ENCODE results near the gene CHD9NB. TPM values are rescaled to one million over a fixed set of nuclear protein-coding genes. Genes with fewer than 3 reads are reported as not detected.

The CHD9NB gene
- total RNA-seq, 4 donors from 2014 or later: 3.0 to 3.1 TPM; not detected in 2

- Histone ChIP-seq H3K4me3 (no peak overlapping the region), H3K36me3 (no peaks in the 10 kb centered on the region), H3K4me1 (no peaks in the 10 kb centered on the region), H3K27me3 (peaks cover 5% of the 10 kb centered on the region), H3K27ac (no peak overlapping the region), H3K9me3 (no peaks in the 10 kb centered on the region)
- no peak for TF ChIP-seq EP300 (IDR thresholded peaks at IDR 0.05; ENCODE audit: low read depth)
- TF ChIP-seq POLR2A (IDR thresholded peaks at IDR 0.05): no peak
- TF ChIP-seq POLR2AphosphoS5 (IDR thresholded peaks at IDR 0.05): no peak
- TF ChIP-seq, protein P1, sequence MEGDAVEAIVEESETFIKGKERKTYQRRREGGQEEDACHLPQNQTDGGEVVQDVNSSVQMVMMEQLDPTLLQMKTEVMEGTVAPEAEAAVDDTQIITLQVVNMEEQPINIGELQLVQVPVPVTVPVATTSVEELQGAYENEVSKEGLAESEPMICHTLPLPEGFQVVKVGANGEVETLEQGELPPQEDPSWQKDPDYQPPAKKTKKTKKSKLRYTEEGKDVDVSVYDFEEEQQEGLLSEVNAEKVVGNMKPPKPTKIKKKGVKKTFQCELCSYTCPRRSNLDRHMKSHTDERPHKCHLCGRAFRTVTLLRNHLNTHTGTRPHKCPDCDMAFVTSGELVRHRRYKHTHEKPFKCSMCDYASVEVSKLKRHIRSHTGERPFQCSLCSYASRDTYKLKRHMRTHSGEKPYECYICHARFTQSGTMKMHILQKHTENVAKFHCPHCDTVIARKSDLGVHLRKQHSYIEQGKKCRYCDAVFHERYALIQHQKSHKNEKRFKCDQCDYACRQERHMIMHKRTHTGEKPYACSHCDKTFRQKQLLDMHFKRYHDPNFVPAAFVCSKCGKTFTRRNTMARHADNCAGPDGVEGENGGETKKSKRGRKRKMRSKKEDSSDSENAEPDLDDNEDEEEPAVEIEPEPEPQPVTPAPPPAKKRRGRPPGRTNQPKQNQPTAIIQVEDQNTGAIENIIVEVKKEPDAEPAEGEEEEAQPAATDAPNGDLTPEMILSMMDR (IDR thresholded peaks at IDR 0.05): no peak
- DNase-seq: no peak
- in situ Hi-C loops (cut with MboI; ENCODE audit: low pct_ligation_motif_present in 1 of 4, low pct_unique_long_range_greater_than_20kb in 1 of 4, low sequenced_read_pairs in 3 of 4) (loop anchor here in 2 of 4 donors (25.0 kb wide), 2 partner anchors 820 to 945 kb away; no protein-coding TSS in a partner anchor), intact Hi-C loops (cut with DNase I; ENCODE audit: low total_unique reads) (no loop called here)
- 93 to 100% methylated on average over 1 of the region's 1 CpG for WGBS, 2 donors (ENCODE audit: low coverage in 1 of 2)
Measured at GRCh38 chr16:53007095-53007494, 45.6 kb downstream of the CHD9NB start.

- Histone ChIP-seq H3K4me3 (no peak overlapping the region), H3K9me3 (no peaks in the 10 kb centered on the region), H3K36me3 (no peaks in the 10 kb centered on the region), H3K27me3 (no peaks in the 10 kb centered on the region), H3K27ac (no peak overlapping the region), H3K4me1 (no peaks in the 10 kb centered on the region)
- TF ChIP-seq POLR2AphosphoS5 (IDR thresholded peaks at IDR 0.05) (no peak), EP300 (IDR thresholded peaks at IDR 0.05; ENCODE audit: low read depth) (no peak), POLR2A (IDR thresholded peaks at IDR 0.05) (no peak)
- TF ChIP-seq, protein P1 (IDR thresholded peaks at IDR 0.05): no peak
- DNase-seq: no peak
- intact Hi-C loops (cut with DNase I; ENCODE audit: low total_unique reads) (no loop called here), in situ Hi-C loops (cut with MboI; ENCODE audit: low pct_ligation_motif_present in 1 of 4, low pct_unique_long_range_greater_than_20kb in 1 of 4, low sequenced_read_pairs in 3 of 4) (no loop called here)
- WGBS, 2 donors (ENCODE audit: low coverage in 1 of 2): 90 to 100% methylated on average over 1 of the region's 1 CpG
Measured at GRCh38 chr16:52997922-52998321, 54.8 kb downstream of the CHD9NB start.

- H3K4me1 ChIP-seq: no peaks in the 10 kb centered on the region
- no peak for DNase-seq
- TF ChIP-seq POLR2A (IDR thresholded peaks at IDR 0.05): no peak
- no peak for TF ChIP-seq POLR2AphosphoS5 (IDR thresholded peaks at IDR 0.05)
- no peak for TF ChIP-seq EP300 (IDR thresholded peaks at IDR 0.05; ENCODE audit: low read depth)
- TF ChIP-seq, protein P1 (IDR thresholded peaks at IDR 0.05): no peak
- intact Hi-C loops (cut with DNase I; ENCODE audit: low total_unique reads): no loop called here
- H3K36me3 ChIP-seq: no peaks in the 10 kb centered on the region
- WGBS, 2 donors (ENCODE audit: low coverage in 1 of 2): 78 to 89% methylated on average over 3 to 5 of the region's 5 CpGs
- H3K27ac ChIP-seq: no peak overlapping the region
- H3K9me3 ChIP-seq: no peaks in the 10 kb centered on the region
- H3K27me3 ChIP-seq: no peaks in the 10 kb centered on the region
- in situ Hi-C loops (cut with MboI; ENCODE audit: low pct_ligation_motif_present in 1 of 4, low pct_unique_long_range_greater_than_20kb in 1 of 4, low sequenced_read_pairs in 3 of 4): no loop called here
- H3K4me3 ChIP-seq: no peak overlapping the region
Measured at GRCh38 chr16:52994942-52995341, 57.8 kb downstream of the CHD9NB start.

- no peak overlapping the region for H3K27ac ChIP-seq
- TF ChIP-seq EP300 (IDR thresholded peaks at IDR 0.05; ENCODE audit: low read depth) (no peak), POLR2AphosphoS5 (IDR thresholded peaks at IDR 0.05) (no peak), POLR2A (IDR thresholded peaks at IDR 0.05) (no peak)
- TF ChIP-seq, protein P1 (IDR thresholded peaks at IDR 0.05): no peak
- intact Hi-C loops (cut with DNase I; ENCODE audit: low total_unique reads): no loop called here
- no peaks in the 10 kb centered on the region for H3K4me1 ChIP-seq
- no peaks in the 10 kb centered on the region for H3K9me3 ChIP-seq
- DNase-seq: no peak
- in situ Hi-C loops (cut with MboI; ENCODE audit: low pct_ligation_motif_present in 1 of 4, low pct_unique_long_range_greater_than_20kb in 1 of 4, low sequenced_read_pairs in 3 of 4): no loop called here
- no peaks in the 10 kb centered on the region for H3K36me3 ChIP-seq
- 68 to 90% methylated on average over 1 to 3 of the region's 3 CpGs for WGBS, 2 donors (ENCODE audit: low coverage in 1 of 2)
- H3K27me3 ChIP-seq: no peaks in the 10 kb centered on the region
- no peak overlapping the region for H3K4me3 ChIP-seq
Measured at GRCh38 chr16:52993179-52993578, 59.5 kb downstream of the CHD9NB start.

Data from transverse colon (tissue), 4 donors.